ENCODE results near the gene ST6GAL1.
A peak's percentile ranks its signal among the peaks of the same experiment; 100 is the strongest.
"Not testable (repeated sequence)": the region's sequence is repeated elsewhere in the genome, so short reads cannot be mapped to it uniquely, and the experiment has no call there.

The ST6GAL1 gene

GRCh38 chr3:186953011-186953487 is 22.7 kb downstream of the ST6GAL1 start:
- H3K36me3 ChIP-seq (replicated peaks), result no peaks in the 10 kb centered on the region
- no peak overlapping the region for H3K4me3 ChIP-seq (ENCODE audit: low read depth, low read length)
- TF ChIP-seq, protein P1, sequence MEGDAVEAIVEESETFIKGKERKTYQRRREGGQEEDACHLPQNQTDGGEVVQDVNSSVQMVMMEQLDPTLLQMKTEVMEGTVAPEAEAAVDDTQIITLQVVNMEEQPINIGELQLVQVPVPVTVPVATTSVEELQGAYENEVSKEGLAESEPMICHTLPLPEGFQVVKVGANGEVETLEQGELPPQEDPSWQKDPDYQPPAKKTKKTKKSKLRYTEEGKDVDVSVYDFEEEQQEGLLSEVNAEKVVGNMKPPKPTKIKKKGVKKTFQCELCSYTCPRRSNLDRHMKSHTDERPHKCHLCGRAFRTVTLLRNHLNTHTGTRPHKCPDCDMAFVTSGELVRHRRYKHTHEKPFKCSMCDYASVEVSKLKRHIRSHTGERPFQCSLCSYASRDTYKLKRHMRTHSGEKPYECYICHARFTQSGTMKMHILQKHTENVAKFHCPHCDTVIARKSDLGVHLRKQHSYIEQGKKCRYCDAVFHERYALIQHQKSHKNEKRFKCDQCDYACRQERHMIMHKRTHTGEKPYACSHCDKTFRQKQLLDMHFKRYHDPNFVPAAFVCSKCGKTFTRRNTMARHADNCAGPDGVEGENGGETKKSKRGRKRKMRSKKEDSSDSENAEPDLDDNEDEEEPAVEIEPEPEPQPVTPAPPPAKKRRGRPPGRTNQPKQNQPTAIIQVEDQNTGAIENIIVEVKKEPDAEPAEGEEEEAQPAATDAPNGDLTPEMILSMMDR (IDR thresholded peaks at IDR 0.05; ENCODE audit: low read depth, low read length, missing control alignments), result no peak
- H3K27ac ChIP-seq, result peak overlapping the region; percentile 59
- in situ Hi-C loops (cut with HindIII; ENCODE audit: low pct_ligation_motif_present, low sequenced_read_pairs), result no loop called here
- H3K27me3 ChIP-seq (replicated peaks), result no peaks in the 10 kb centered on the region
- peak; percentile 65 for DNase-seq

- H3K27me3 ChIP-seq (replicated peaks); in situ Hi-C loops (cut with HindIII; ENCODE audit: low pct_ligation_motif_present, low sequenced_read_pairs); H3K27ac ChIP-seq; DNase-seq; H3K4me3 ChIP-seq (ENCODE audit: low read depth, low read length); H3K36me3 ChIP-seq (replicated peaks): not testable (repeated sequence)
Measured at GRCh38 chr3:186953992-186954699, 23.8 kb downstream of the ST6GAL1 start.

- peak; percentile 14 for DNase-seq
- TF ChIP-seq, protein P1 (IDR thresholded peaks at IDR 0.05; ENCODE audit: low read depth, low read length, missing control alignments), result no peak
- Histone ChIP-seq H3K4me3 (ENCODE audit: low read depth, low read length) (no peak overlapping the region), H3K27ac (no peak overlapping the region), H3K27me3 (replicated peaks) (no peaks in the 10 kb centered on the region), H3K36me3 (replicated peaks) (no peaks in the 10 kb centered on the region)
- in situ Hi-C loops (cut with HindIII; ENCODE audit: low pct_ligation_motif_present, low sequenced_read_pairs), result no loop called here
Measured at GRCh38 chr3:186955898-186956696, 25.8 kb downstream of the ST6GAL1 start.

DNA sequence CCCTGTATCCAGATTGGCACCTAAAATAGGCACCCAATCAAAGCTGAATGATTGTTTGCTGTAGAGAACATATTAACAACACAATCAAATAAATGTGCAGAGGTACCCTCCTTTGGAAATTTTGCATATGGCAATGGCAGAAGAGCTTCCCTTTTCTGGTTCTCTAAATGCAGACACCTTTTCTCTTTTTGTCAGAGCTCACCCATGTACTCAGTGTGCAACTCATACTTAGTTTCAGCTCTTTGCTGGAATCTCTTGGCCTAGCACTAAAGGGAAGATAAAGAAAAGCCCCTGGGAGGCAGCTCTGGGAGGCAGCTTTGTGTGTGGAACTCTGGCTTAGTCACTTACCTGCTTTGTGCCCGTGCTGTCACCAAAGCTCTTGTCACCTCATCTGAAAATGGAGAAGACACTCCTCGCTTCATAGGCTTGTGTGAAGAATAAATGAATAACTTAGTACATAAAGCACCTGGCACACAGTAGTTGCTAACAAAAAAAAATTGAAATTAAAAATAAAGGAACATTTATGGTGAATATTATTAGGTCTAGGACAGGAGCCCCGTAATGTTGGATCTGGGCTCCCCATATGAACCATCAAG is 28.8 kb downstream of the ST6GAL1 start:
- H3K27me3 ChIP-seq (replicated peaks), result no peaks in the 10 kb centered on the region
- in situ Hi-C loops (cut with HindIII; ENCODE audit: low pct_ligation_motif_present, low sequenced_read_pairs), result no loop called here
- no peak for DNase-seq
- TF ChIP-seq, protein P1 (IDR thresholded peaks at IDR 0.05; ENCODE audit: low read depth, low read length, missing control alignments), result no peak
- no peak overlapping the region for H3K4me3 ChIP-seq (ENCODE audit: low read depth, low read length)
- H3K36me3 ChIP-seq (replicated peaks), result no peaks in the 10 kb centered on the region
- H3K27ac ChIP-seq, result no peak overlapping the region

DNA sequence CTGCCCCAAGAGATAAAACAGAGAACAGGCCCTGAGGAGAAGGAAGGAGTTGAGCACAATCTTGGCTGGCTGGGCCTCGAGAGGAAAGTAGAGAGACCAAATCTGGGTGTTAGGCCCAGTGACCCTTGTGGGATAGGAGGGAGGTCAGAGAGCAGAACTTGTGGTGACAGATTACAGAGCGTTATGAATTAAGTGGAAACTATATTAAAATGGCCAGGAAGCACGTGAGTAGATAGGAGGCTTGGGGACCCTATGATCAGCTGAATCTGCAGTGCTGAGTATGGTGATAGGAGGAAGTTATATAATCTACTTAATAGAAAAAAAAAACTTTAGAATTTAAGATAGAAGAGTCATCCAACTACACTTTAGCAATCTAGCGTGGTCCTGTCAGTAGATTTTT is 30.0 kb downstream of the ST6GAL1 start:
- TF ChIP-seq, protein P1 (IDR thresholded peaks at IDR 0.05; ENCODE audit: low read depth, low read length, missing control alignments), result no peak
- no peak overlapping the region for H3K4me3 ChIP-seq (ENCODE audit: low read depth, low read length)
- no peaks in the 10 kb centered on the region for H3K27me3 ChIP-seq (replicated peaks)
- H3K27ac ChIP-seq, result no peak overlapping the region
- no peak for DNase-seq
- in situ Hi-C loops (cut with HindIII; ENCODE audit: low pct_ligation_motif_present, low sequenced_read_pairs), result no loop called here
- H3K36me3 ChIP-seq (replicated peaks), result no peaks in the 10 kb centered on the region

DNA sequence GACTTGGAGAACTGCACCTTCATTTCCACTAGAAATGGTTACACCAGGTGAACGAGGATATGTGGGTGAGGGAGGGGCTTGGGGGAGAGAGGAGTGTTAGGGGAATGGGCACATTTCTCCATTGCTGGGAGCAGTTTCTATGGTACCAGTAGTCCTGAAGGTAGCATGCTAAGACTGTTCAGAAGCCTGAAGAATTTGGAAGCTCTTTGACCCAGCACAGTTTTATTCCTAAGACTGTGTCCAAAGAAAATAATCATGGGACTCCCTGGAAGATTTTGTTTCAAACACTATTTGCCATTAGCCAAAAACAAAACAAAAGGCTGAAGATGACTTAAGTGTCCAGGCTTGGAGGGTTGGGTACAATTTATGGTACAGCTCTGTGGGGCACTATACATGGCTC is 32.1 kb downstream of the ST6GAL1 start:
- no peak overlapping the region for H3K4me3 ChIP-seq (ENCODE audit: low read depth, low read length)
- TF ChIP-seq, protein P1 (IDR thresholded peaks at IDR 0.05; ENCODE audit: low read depth, low read length, missing control alignments), result no peak
- no peak for DNase-seq
- in situ Hi-C loops (cut with HindIII; ENCODE audit: low pct_ligation_motif_present, low sequenced_read_pairs), result no loop called here
- H3K27me3 ChIP-seq (replicated peaks), result no peaks in the 10 kb centered on the region
- H3K27ac ChIP-seq, result no peak overlapping the region
- H3K36me3 ChIP-seq (replicated peaks), result no peaks in the 10 kb centered on the region
